ENCODE results near the gene TAX1BP3. TPM values are rescaled to one million over a fixed set of nuclear protein-coding genes. Genes with fewer than 3 reads are reported as not detected.

TAX1BP3 gene
- total RNA-seq, 1 experiment from 2014 or later = 50.0 TPM

GRCh38 chr17:3626831-3627768 lies 41.3 kb downstream of the TAX1BP3 start:
- Histone ChIP-seq H3K79me2 (ENCODE audit: insufficient read depth, low read length) (peaks cover 40% of the 10 kb centered on the region), H3K36me3 (ENCODE audit: control insufficient read depth in 1 of 2, insufficient read depth in 2 of 2, low read length in 2 of 2) (peaks cover 27 to 40% of the 10 kb centered on the region in 2 experiments; a peak in 3 of 4 replicates), H3K27me3 (ENCODE audit: insufficient read depth, low read length) (no peaks in the 10 kb centered on the region), H3K9me2 (ENCODE audit: insufficient read depth) (no peaks in the 10 kb centered on the region), H3K9ac (ENCODE audit: low read length) (no peak overlapping the region), H4K20me1 (ENCODE audit: insufficient read depth) (no peaks in the 10 kb centered on the region), H3K4me2 (ENCODE audit: low read length) (no peak overlapping the region), H3K4me3 (replicated peaks in 1 of 2; ENCODE audit: low read depth in 1 of 2, low read length in 2 of 2) (no peak overlapping the region), H3K4me1 (ENCODE audit: control insufficient read depth in 1 of 2, insufficient read depth in 2 of 2, low read length in 2 of 2) (no peaks in the 10 kb centered on the region), H3K27ac (ENCODE audit: low read depth, low read length) (no peak overlapping the region), H3K9me3 (ENCODE audit: control insufficient read depth in 1 of 2, insufficient read depth in 1 of 2, low read depth in 1 of 2, low read length in 2 of 2) (no peaks in the 10 kb centered on the region), H2AFZ (ENCODE audit: low read depth, low read length, poor library complexity, severe bottlenecking) (no peak overlapping the region)
- TF ChIP-seq CBX3 (IDR thresholded peaks at IDR 0.05; ENCODE audit: low read depth) (no peak), JUND (IDR thresholded peaks at IDR 0.05) (no peak), EZH2 (IDR thresholded peaks at IDR 0.05) (no peak), FOSL1 (IDR thresholded peaks at IDR 0.05; ENCODE audit: low read depth) (no peak), CEBPB (IDR thresholded peaks at IDR 0.05; ENCODE audit: low read depth) (no peak), RAD21 (IDR thresholded peaks at IDR 0.05; ENCODE audit: low read depth) (no peak), MAX (IDR thresholded peaks at IDR 0.05) (no peak), REST (IDR thresholded peaks at IDR 0.05; ENCODE audit: low read depth) (no peak), SIN3A (IDR thresholded peaks at IDR 0.05; ENCODE audit: low read depth) (no peak), EGR1 (IDR thresholded peaks at IDR 0.05; ENCODE audit: low read depth) (no peak), TCF7L2 (IDR thresholded peaks at IDR 0.05; ENCODE audit: borderline replicate concordance, extremely low read depth, insufficient read depth, insufficient read length) (no peak), ZFX (IDR thresholded peaks at IDR 0.05) (no peak), POLR2AphosphoS5 (IDR thresholded peaks at IDR 0.05; ENCODE audit: low read depth, low read length) (no peak), SP1 (IDR thresholded peaks at IDR 0.05; ENCODE audit: low read depth) (no peak), EZH2phosphoT487 (IDR thresholded peaks at IDR 0.05; ENCODE audit: borderline replicate concordance) (no peak)
- intact Hi-C loops (cut with micrococcal nuclease) = no loop called here
- no peak for ATAC-seq
- ChIA-PET RAD21 (ENCODE audit: low non-redundant PET in 1 of 2, low total read pairs in 2 of 2, uncharacterized antibody in 2 of 2, unreplicated experiment in 2 of 2) (no interaction called here), CTCF (no interaction called here), POLR2A (interaction anchor here (0.5 to 1.1 kb wide), 2 partner anchors 9 to 448 kb away, joined by 3 read pairs; partner anchors contain the start of gene SHPK)
- no TSS peak for BruUV-seq (replicated peaks)
- no peak for DNase-seq (ENCODE audit: low read depth, low spot score)
